ENCODE results near the gene NCOA7.

Gene NCOA7

GRCh38 chr6:125826695-125827463 is 36.1 kb downstream of the NCOA7 start:
- Histone ChIP-seq H2AFZ (ENCODE audit: low read length) (no peak overlapping the region), H3F3A (ENCODE audit: insufficient read depth, low read length) (no peaks in the 10 kb centered on the region), H3K9me3 (replicated peaks; ENCODE audit: insufficient read depth, low read length) (no peaks in the 10 kb centered on the region), H4K20me1 (ENCODE audit: insufficient read depth, low read length) (no peaks in the 10 kb centered on the region), H3K4me1 (ENCODE audit: low read length) (no peaks in the 10 kb centered on the region), H3K79me2 (ENCODE audit: low read length) (no peaks in the 10 kb centered on the region), H3K27ac (ENCODE audit: low read length) (no peak overlapping the region), H3K4me2 (ENCODE audit: low read depth, low read length) (no peak overlapping the region), H3K9ac (ENCODE audit: low read length) (no peak overlapping the region), H3K36me3 (replicated peaks; ENCODE audit: insufficient read depth, low read length) (no peaks in the 10 kb centered on the region), H3K4me3 (ENCODE audit: low read length) (no peak overlapping the region), H3K27me3 (replicated peaks; ENCODE audit: insufficient read depth, low read length) (no peaks in the 10 kb centered on the region), H3K9me2 (replicated peaks; ENCODE audit: insufficient read depth, low read length) (no peaks in the 10 kb centered on the region)
- TF ChIP-seq EZH2phosphoT487 (IDR thresholded peaks at IDR 0.05; ENCODE audit: low read length) (no peak), CTCF (IDR thresholded peaks at IDR 0.05; ENCODE audit: low read length) (no peak), EZH2 (optimal IDR thresholded peaks at IDR 0.05; ENCODE audit: low read depth, low read length) (no peak)
- no peak for DNase-seq

GRCh38 chr6:125827788-125828320 is 37.1 kb downstream of the NCOA7 start:
- no peaks in the 10 kb centered on the region for H3K9me3 ChIP-seq (replicated peaks; ENCODE audit: insufficient read depth, low read length)
- DNase-seq, result no peak
- no peak overlapping the region for H2AFZ ChIP-seq (ENCODE audit: low read length)
- no peaks in the 10 kb centered on the region for H3K79me2 ChIP-seq (ENCODE audit: low read length)
- H3K9me2 ChIP-seq (replicated peaks; ENCODE audit: insufficient read depth, low read length), result no peaks in the 10 kb centered on the region
- TF ChIP-seq EZH2phosphoT487 (IDR thresholded peaks at IDR 0.05; ENCODE audit: low read length) (no peak), EZH2 (optimal IDR thresholded peaks at IDR 0.05; ENCODE audit: low read depth, low read length) (no peak), CTCF (IDR thresholded peaks at IDR 0.05; ENCODE audit: low read length) (no peak)
- no peak overlapping the region for H3K4me2 ChIP-seq (ENCODE audit: low read depth, low read length)
- H3K4me3 ChIP-seq (ENCODE audit: low read length), result no peak overlapping the region
- H3K27me3 ChIP-seq (replicated peaks; ENCODE audit: insufficient read depth, low read length), result no peaks in the 10 kb centered on the region
- no peak overlapping the region for H3K27ac ChIP-seq (ENCODE audit: low read length)
- no peaks in the 10 kb centered on the region for H3F3A ChIP-seq (ENCODE audit: insufficient read depth, low read length)
- H3K36me3 ChIP-seq (replicated peaks; ENCODE audit: insufficient read depth, low read length), result no peaks in the 10 kb centered on the region
- 0 out of 2 replicates have a peak, but pooled peaks cover 5% of the 10 kb centered on the region for H3K4me1 ChIP-seq (ENCODE audit: low read length)
- no peak overlapping the region for H3K9ac ChIP-seq (ENCODE audit: low read length)
- no peaks in the 10 kb centered on the region for H4K20me1 ChIP-seq (ENCODE audit: insufficient read depth, low read length)

- H3K9me3 ChIP-seq (replicated peaks; ENCODE audit: insufficient read depth, low read length), result no peaks in the 10 kb centered on the region
- H3K27ac ChIP-seq (ENCODE audit: low read length), result no peak overlapping the region
- H3K27me3 ChIP-seq (replicated peaks; ENCODE audit: insufficient read depth, low read length), result no peaks in the 10 kb centered on the region
- H3K4me1 ChIP-seq (ENCODE audit: low read length), result 0 out of 2 replicates have a peak, but pooled peaks cover 6% of the 10 kb centered on the region
- H3K36me3 ChIP-seq (replicated peaks; ENCODE audit: insufficient read depth, low read length), result no peaks in the 10 kb centered on the region
- H3K4me3 ChIP-seq (ENCODE audit: low read length), result no peak overlapping the region
- H3K4me2 ChIP-seq (ENCODE audit: low read depth, low read length), result no peak overlapping the region
- no peak overlapping the region for H2AFZ ChIP-seq (ENCODE audit: low read length)
- H3K9me2 ChIP-seq (replicated peaks; ENCODE audit: insufficient read depth, low read length), result no peaks in the 10 kb centered on the region
- H3K9ac ChIP-seq (ENCODE audit: low read length), result no peak overlapping the region
- no peaks in the 10 kb centered on the region for H3K79me2 ChIP-seq (ENCODE audit: low read length)
- no peaks in the 10 kb centered on the region for H4K20me1 ChIP-seq (ENCODE audit: insufficient read depth, low read length)
- TF ChIP-seq EZH2phosphoT487 (IDR thresholded peaks at IDR 0.05; ENCODE audit: low read length) (no peak), EZH2 (optimal IDR thresholded peaks at IDR 0.05; ENCODE audit: low read depth, low read length) (no peak), CTCF (IDR thresholded peaks at IDR 0.05; ENCODE audit: low read length) (no peak)
- no peaks in the 10 kb centered on the region for H3F3A ChIP-seq (ENCODE audit: insufficient read depth, low read length)
- DNase-seq, result no peak
Observed at GRCh38 chr6:125828476-125829039, 37.8 kb downstream of the NCOA7 start.

Measured in MM.1S (cell line).